ENCODE data around the gene PDAP1.
"Not testable (repeated sequence)": the region's sequence is repeated elsewhere in the genome, so short reads cannot be mapped to it uniquely, and the experiment has no call there.

Gene PDAP1

GRCh38 chr7:99392659-99393354 lies 15.6 kb downstream of the PDAP1 start:
- peak overlapping the region; percentile 79 for H3K9ac ChIP-seq (ENCODE audit: low read depth, low read length)
- H3K4me3 ChIP-seq (ENCODE audit: low read depth, low read length): peak overlapping the region; percentile 96
- H3K27me3 ChIP-seq (ENCODE audit: control insufficient read depth, insufficient read depth, low read length): no peaks in the 10 kb centered on the region
- H3K4me1 ChIP-seq (ENCODE audit: control insufficient read depth, insufficient read depth, low read length): peaks cover 3% of the 10 kb centered on the region
- no peaks in the 10 kb centered on the region for H3K9me3 ChIP-seq (ENCODE audit: control insufficient read depth, insufficient read depth, low read length)
- peaks cover 31% of the 10 kb centered on the region for H3K36me3 ChIP-seq (ENCODE audit: control insufficient read depth, insufficient read depth, low read length)

DNA sequence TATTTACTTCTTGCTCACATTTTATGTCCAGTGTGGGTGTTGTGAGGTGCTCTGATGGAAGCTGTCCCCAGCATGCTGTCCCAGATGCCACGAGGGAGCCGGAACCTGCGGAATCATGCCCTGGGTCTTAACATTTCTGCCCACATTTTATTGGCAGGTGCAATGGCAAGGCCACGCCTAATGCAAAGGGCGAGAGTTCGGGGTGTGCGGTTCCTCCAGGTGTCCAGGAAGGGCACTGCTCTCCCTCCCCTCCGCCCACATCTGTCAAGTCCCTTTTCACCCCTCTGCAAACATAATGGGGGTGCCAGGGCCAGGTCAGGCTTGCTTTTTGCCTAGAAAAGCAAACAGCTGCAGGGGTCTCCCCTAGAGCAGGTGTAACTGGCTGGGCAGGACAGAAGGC lies 16.4 kb downstream of the PDAP1 start:
- H3K9ac ChIP-seq (ENCODE audit: low read depth, low read length): no peak overlapping the region
- H3K36me3 ChIP-seq (ENCODE audit: control insufficient read depth, insufficient read depth, low read length): peaks cover 24% of the 10 kb centered on the region
- no peaks in the 10 kb centered on the region for H3K9me3 ChIP-seq (ENCODE audit: control insufficient read depth, insufficient read depth, low read length)
- H3K4me3 ChIP-seq (ENCODE audit: low read depth, low read length): peak overlapping the region; percentile 96
- no peaks in the 10 kb centered on the region for H3K27me3 ChIP-seq (ENCODE audit: control insufficient read depth, insufficient read depth, low read length)
- peaks cover 3% of the 10 kb centered on the region for H3K4me1 ChIP-seq (ENCODE audit: control insufficient read depth, insufficient read depth, low read length)

DNA sequence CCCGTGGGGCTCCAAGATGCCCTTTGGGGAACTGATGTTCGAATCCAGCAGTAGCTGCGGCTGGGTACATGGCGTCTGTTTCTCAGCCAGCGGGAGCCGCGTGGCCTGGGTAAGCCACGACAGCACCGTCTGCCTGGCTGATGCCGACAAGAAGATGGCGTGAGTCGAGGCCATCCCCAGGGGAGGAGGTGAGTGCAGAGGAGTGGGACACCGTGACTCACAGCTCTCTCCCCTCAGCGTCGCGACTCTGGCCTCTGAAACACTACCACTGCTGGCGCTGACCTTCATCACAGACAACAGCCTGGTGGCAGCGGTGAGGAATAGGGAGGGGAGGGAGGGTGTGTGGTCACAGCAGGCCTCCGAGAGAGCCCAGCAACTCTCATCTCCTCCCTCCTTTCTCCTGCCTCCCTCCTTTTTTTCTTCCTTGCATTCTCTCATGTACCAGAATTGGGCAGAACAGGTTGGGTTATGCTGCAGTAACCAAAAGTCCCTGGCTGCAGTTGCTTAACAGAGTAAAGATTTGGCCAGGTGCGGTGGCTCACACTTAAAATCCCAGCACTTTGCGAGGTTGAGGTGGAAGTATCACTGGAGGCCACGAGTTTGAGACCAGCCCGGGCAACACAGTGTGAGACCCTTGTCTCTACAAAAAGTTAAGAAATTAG lies 17.3 kb downstream of the PDAP1 start:
- peaks cover 3% of the 10 kb centered on the region for H3K4me1 ChIP-seq (ENCODE audit: control insufficient read depth, insufficient read depth, low read length)
- H3K9me3 ChIP-seq (ENCODE audit: control insufficient read depth, insufficient read depth, low read length): no peaks in the 10 kb centered on the region
- H3K36me3 ChIP-seq (ENCODE audit: control insufficient read depth, insufficient read depth, low read length): peaks cover 30% of the 10 kb centered on the region
- H3K4me3 ChIP-seq (ENCODE audit: low read depth, low read length): no peak overlapping the region
- H3K9ac ChIP-seq (ENCODE audit: low read depth, low read length): no peak overlapping the region
- H3K27me3 ChIP-seq (ENCODE audit: control insufficient read depth, insufficient read depth, low read length): no peaks in the 10 kb centered on the region

DNA sequence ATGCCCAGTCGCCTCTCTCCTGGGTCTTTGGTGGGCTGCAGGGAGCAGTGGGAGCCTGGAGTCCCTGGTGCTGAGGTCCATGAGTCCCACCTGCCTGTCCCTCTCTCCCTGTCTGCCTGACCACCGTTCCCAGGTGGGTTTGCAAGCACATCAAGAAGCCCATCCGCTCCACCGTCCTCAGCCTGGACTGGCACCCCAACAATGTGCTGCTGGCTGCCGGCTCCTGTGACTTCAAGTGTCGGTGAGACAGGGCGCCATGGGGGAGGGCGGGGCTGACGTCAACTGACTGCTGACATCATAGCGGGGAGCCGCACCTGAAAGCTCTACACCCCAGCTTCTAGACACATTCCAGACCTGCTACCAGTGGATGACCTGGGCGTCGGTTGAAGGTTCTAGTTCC lies 18.6 kb downstream of the PDAP1 start:
- peaks cover 33% of the 10 kb centered on the region for H3K36me3 ChIP-seq (ENCODE audit: control insufficient read depth, insufficient read depth, low read length)
- no peaks in the 10 kb centered on the region for H3K27me3 ChIP-seq (ENCODE audit: control insufficient read depth, insufficient read depth, low read length)

GRCh38 chr7:99387912-99388311 lies 20.5 kb downstream of the PDAP1 start:
- Histone ChIP-seq H3K9ac (ENCODE audit: low read depth, low read length) (no peak overlapping the region), H3K4me3 (ENCODE audit: low read depth, low read length) (no peak overlapping the region), H3K9me3 (ENCODE audit: control insufficient read depth, insufficient read depth, low read length) (no peaks in the 10 kb centered on the region), H3K27me3 (ENCODE audit: control insufficient read depth, insufficient read depth, low read length) (no peaks in the 10 kb centered on the region), H3K36me3 (ENCODE audit: control insufficient read depth, insufficient read depth, low read length) (peaks cover 33% of the 10 kb centered on the region), H3K4me1 (ENCODE audit: control insufficient read depth, insufficient read depth, low read length) (no peaks in the 10 kb centered on the region)

More for the DNA sequence above, 18.6 kb downstream of the PDAP1 start:
- Histone ChIP-seq H3K4me1 (ENCODE audit: control insufficient read depth, insufficient read depth, low read length) (peaks cover 3% of the 10 kb centered on the region), H3K4me3 (ENCODE audit: low read depth, low read length) (no peak overlapping the region), H3K9me3 (ENCODE audit: control insufficient read depth, insufficient read depth, low read length) (no peaks in the 10 kb centered on the region), H3K9ac (ENCODE audit: low read depth, low read length) (no peak overlapping the region)

- not testable (repeated sequence) for H3K9me3 ChIP-seq (ENCODE audit: control insufficient read depth, insufficient read depth, low read length); H3K4me3 ChIP-seq (ENCODE audit: low read depth, low read length); H3K9ac ChIP-seq (ENCODE audit: low read depth, low read length); H3K27me3 ChIP-seq (ENCODE audit: control insufficient read depth, insufficient read depth, low read length); H3K4me1 ChIP-seq (ENCODE audit: control insufficient read depth, insufficient read depth, low read length)
- peaks cover 33% of the 10 kb centered on the region for H3K36me3 ChIP-seq (ENCODE audit: control insufficient read depth, insufficient read depth, low read length)
Measured at GRCh38 chr7:99387239-99387635, 21.2 kb downstream of the PDAP1 start.

- H3K9me3 ChIP-seq (ENCODE audit: control insufficient read depth, insufficient read depth, low read length): no peaks in the 10 kb centered on the region
- peaks cover 33% of the 10 kb centered on the region for H3K36me3 ChIP-seq (ENCODE audit: control insufficient read depth, insufficient read depth, low read length)
- H3K4me1 ChIP-seq (ENCODE audit: control insufficient read depth, insufficient read depth, low read length): no peaks in the 10 kb centered on the region
- no peak overlapping the region for H3K9ac ChIP-seq (ENCODE audit: low read depth, low read length)
- no peaks in the 10 kb centered on the region for H3K27me3 ChIP-seq (ENCODE audit: control insufficient read depth, insufficient read depth, low read length)
- H3K4me3 ChIP-seq (ENCODE audit: low read depth, low read length): no peak overlapping the region
Measured at GRCh38 chr7:99386584-99387238, 21.7 kb downstream of the PDAP1 start.

DNA sequence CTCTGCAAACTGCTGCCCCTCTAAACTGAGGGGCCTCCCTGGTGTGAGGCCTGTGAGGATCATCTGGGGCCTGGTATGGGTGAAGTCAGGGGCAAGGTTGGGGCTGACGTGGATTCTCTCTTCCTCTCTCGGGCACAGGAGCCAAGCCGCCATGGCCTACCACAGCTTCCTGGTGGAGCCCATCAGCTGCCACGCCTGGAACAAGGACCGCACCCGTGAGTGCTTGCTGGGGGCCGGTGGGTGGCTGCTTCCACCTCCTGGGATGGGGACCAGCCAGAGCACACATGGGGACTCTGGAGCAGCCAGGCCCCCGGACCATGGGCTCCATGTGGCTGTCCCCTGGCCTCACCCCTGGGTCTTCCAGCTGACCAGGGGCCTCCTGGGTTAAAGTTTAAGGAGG lies 22.8 kb downstream of the PDAP1 start:
- H3K4me1 ChIP-seq (ENCODE audit: control insufficient read depth, insufficient read depth, low read length): peaks cover under 1% of the 10 kb centered on the region
- no peaks in the 10 kb centered on the region for H3K27me3 ChIP-seq (ENCODE audit: control insufficient read depth, insufficient read depth, low read length)
- no peak overlapping the region for H3K4me3 ChIP-seq (ENCODE audit: low read depth, low read length)
- no peak overlapping the region for H3K9ac ChIP-seq (ENCODE audit: low read depth, low read length)
- H3K9me3 ChIP-seq (ENCODE audit: control insufficient read depth, insufficient read depth, low read length): no peaks in the 10 kb centered on the region
- peaks cover 25% of the 10 kb centered on the region for H3K36me3 ChIP-seq (ENCODE audit: control insufficient read depth, insufficient read depth, low read length)

DNA sequence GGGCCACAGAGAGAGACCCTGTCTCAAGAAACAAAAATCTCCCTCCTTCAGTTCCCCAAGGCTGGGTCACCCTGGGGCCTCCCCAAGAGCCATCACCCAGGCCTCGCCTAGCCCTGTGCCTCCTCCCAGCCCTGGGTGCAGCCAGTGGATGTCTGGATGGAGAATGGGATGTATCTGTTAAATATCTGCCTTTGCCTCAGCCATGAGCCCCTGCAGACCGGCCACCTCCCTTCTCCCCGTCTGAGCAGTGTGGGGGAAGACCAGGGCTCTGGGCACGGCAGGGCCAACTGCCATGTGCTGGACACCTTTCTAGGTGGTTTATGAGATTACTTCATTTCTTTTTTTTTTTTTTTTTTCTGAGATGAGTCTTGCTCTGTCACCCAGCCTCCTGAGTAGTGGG lies 23.9 kb downstream of the PDAP1 start:
- Histone ChIP-seq H3K27me3 (ENCODE audit: control insufficient read depth, insufficient read depth, low read length) (no peaks in the 10 kb centered on the region), H3K4me1 (ENCODE audit: control insufficient read depth, insufficient read depth, low read length) (peaks cover 8% of the 10 kb centered on the region), H3K4me3 (ENCODE audit: low read depth, low read length) (no peak overlapping the region), H3K9me3 (ENCODE audit: control insufficient read depth, insufficient read depth, low read length) (no peaks in the 10 kb centered on the region), H3K9ac (ENCODE audit: low read depth, low read length) (no peak overlapping the region), H3K36me3 (ENCODE audit: control insufficient read depth, insufficient read depth, low read length) (peaks cover 19% of the 10 kb centered on the region)

DNA sequence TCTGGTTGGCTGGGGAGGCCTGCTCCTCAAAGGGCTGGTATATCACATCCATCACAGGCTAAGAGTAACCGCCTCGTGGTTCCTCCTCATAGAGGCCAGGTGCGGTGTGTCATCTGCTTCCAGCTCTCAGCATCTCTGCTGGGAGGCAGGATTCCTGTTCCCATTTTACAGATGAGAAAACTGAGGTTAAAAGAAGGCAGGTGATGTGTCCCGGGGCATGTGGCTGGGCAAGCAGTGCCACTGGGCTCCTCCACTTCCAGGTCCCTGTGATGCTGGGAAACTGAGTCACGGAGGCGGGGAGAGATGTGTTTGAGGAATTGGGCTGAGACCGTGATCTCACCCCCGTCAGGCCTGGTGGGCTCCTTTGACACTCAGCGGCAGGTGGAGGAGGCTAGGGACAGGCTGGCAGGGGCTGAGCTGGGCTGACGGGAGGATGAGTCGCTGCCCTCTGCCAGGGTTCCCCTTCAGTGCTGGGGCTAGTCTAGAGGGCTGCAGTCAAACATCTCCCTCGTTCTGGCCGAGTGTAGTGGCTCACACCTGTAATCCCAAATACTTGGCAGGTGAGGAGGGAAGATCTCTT lies 24.5 kb downstream of the PDAP1 start:
- peaks cover 17% of the 10 kb centered on the region for H3K36me3 ChIP-seq (ENCODE audit: control insufficient read depth, insufficient read depth, low read length)
- no peak overlapping the region for H3K9ac ChIP-seq (ENCODE audit: low read depth, low read length)
- H3K27me3 ChIP-seq (ENCODE audit: control insufficient read depth, insufficient read depth, low read length): no peaks in the 10 kb centered on the region
- no peaks in the 10 kb centered on the region for H3K9me3 ChIP-seq (ENCODE audit: control insufficient read depth, insufficient read depth, low read length)
- peaks cover 8% of the 10 kb centered on the region for H3K4me1 ChIP-seq (ENCODE audit: control insufficient read depth, insufficient read depth, low read length)
- no peak overlapping the region for H3K4me3 ChIP-seq (ENCODE audit: low read depth, low read length)

- no peak overlapping the region for H3K9ac ChIP-seq (ENCODE audit: low read depth, low read length)
- H3K27me3 ChIP-seq (ENCODE audit: control insufficient read depth, insufficient read depth, low read length): no peaks in the 10 kb centered on the region
- no peak overlapping the region for H3K4me3 ChIP-seq (ENCODE audit: low read depth, low read length)
- H3K4me1 ChIP-seq (ENCODE audit: control insufficient read depth, insufficient read depth, low read length): peaks cover 8% of the 10 kb centered on the region
- no peaks in the 10 kb centered on the region for H3K9me3 ChIP-seq (ENCODE audit: control insufficient read depth, insufficient read depth, low read length)
- peaks cover 14% of the 10 kb centered on the region for H3K36me3 ChIP-seq (ENCODE audit: control insufficient read depth, insufficient read depth, low read length)
Measured at GRCh38 chr7:99383203-99383602, 25.2 kb downstream of the PDAP1 start.
